ENCODE measurements around the gene UFC1. TPM values are rescaled to one million over a fixed set of nuclear protein-coding genes. Genes with fewer than 3 reads are reported as not detected.

The UFC1 gene
- total and polyA plus RNA-seq, 8 donors, result 59.5 to 107 (median 76.0) TPM

GRCh38 chr1:161196521-161197451, 43.0 kb downstream of the UFC1 start:
- no peak for DNase-seq
- H3K27ac ChIP-seq, result peak overlapping the region in 1 of 4 donors; percentile 11
- WGBS, 2 donors, result 69 to 72% methylated on average over 27 of the region's 27 CpGs
- intact Hi-C loops (cut with DNase I), result loop anchor here in 1 of 3 donors (10.0 kb wide), 1 partner anchor 178 kb away; no protein-coding TSS in a partner anchor
- peak overlapping the region in 1 of 4 donors; percentile 32 for H3K4me3 ChIP-seq
- H3K36me3 ChIP-seq, result no peaks in the 10 kb centered on the region
- H3K4me1 ChIP-seq, result peaks cover 0 to 4% (median 3%) of the 10 kb centered on the region in 3 donors
- no peaks in the 10 kb centered on the region for H3K27me3 ChIP-seq
- no peak for FAIRE-seq
- no peak for ATAC-seq
- no peaks in the 10 kb centered on the region for H3K9me3 ChIP-seq
- no peak for TF ChIP-seq CTCF (IDR thresholded peaks at IDR 0.05)

GRCh38 chr1:161197560-161198193, 43.9 kb downstream of the UFC1 start:
- Histone ChIP-seq H3K27me3 (no peaks in the 10 kb centered on the region), H3K4me1 (peaks cover 0 to 4% (median 3%) of the 10 kb centered on the region in 3 donors), H3K27ac (peak overlapping the region in 1 of 4 donors; percentile 36), H3K4me3 (peak overlapping the region in 2 of 4 donors; percentile 9 to 32), H3K9me3 (no peaks in the 10 kb centered on the region), H3K36me3 (no peaks in the 10 kb centered on the region)
- DNase-seq (no peak), ATAC-seq (no peak), FAIRE-seq (no peak)
- 52 to 56% methylated on average over 11 of the region's 11 CpGs for WGBS, 2 donors
- no peak for TF ChIP-seq CTCF (IDR thresholded peaks at IDR 0.05)
- intact Hi-C loops (cut with DNase I), result loop anchor here in 1 of 3 donors (10.0 kb wide), 1 partner anchor 177 kb away; no protein-coding TSS in a partner anchor

- H3K4me3 ChIP-seq, result peak overlapping the region in 2 of 4 donors; percentile 9 to 32
These were observed 44.6 kb downstream of the UFC1 start for GRCh38 chr1:161198194-161198896.

More at GRCh38 chr1:161198194-161198896, 44.6 kb downstream of the UFC1 start:
- Histone ChIP-seq H3K9me3 (no peaks in the 10 kb centered on the region), H3K36me3 (no peaks in the 10 kb centered on the region), H3K27me3 (no peaks in the 10 kb centered on the region), H3K27ac (peak overlapping the region in 1 of 4 donors; percentile 36), H3K4me1 (peaks cover 6 to 9% (median 8%) of the 10 kb centered on the region in 3 donors)
- DNase-seq (peak in 1 of 6 donors; percentile 65), ATAC-seq (no peak), FAIRE-seq (no peak)
- intact Hi-C loops (cut with DNase I), result loop anchor here in 1 of 3 donors (10.0 kb wide), 1 partner anchor 176 kb away; no protein-coding TSS in a partner anchor
- no peak for TF ChIP-seq CTCF (IDR thresholded peaks at IDR 0.05)
- 28 to 29% methylated on average over 20 of the region's 20 CpGs for WGBS, 2 donors

All from pancreas (tissue), 10 donors.